GM06990 (cell line): Measurements from ENCODE around the gene IGF2BP2.
"Not testable (repeated sequence)": the region's sequence is repeated elsewhere in the genome, so short reads cannot be mapped to it uniquely, and the experiment has no call there.

Source experiments
- DNase-seq: peaks from one replicate; pipeline ENCODE4 v3.0.0-alpha.2; 2011; ENCODE audit not compliant: insufficient read length; ENCODE audit errors: extremely low read depth
- H3K27me3 ChIP-seq: replicated peaks from 2 replicates; pipeline ENCODE4 v1.6.0; 2011; ENCODE audit warnings: low read length; ENCODE audit not compliant: control insufficient read depth, insufficient read depth
- H3K36me3 ChIP-seq: 2 replicates; pipeline ENCODE4 v1.5.1; 2011; ENCODE audit warnings: low read length; ENCODE audit not compliant: control insufficient read depth, insufficient read depth
- H3K4me3 ChIP-seq: replicated peaks from 2 replicates; pipeline ENCODE4 v1.5.1; 2011; ENCODE audit warnings: low read depth, mild to moderate bottlenecking, control low read depth, low read length
- TF ChIP-seq, protein P1 (sequence below): IDR thresholded peaks from 2 replicates; pipeline ENCODE4 v1.5.1; 2011; ENCODE audit warnings: low read length, control low read depth, mild to moderate bottlenecking, inconsistent platforms; ENCODE audit not compliant: insufficient read depth, poor library complexity, severe bottlenecking

Gene IGF2BP2

GRCh38 chr3:185701611-185702261, 123.1 kb downstream of the IGF2BP2 start:
- no peak for DNase-seq
- H3K27me3 ChIP-seq: peaks cover 2% of the 10 kb centered on the region
- no peaks in the 10 kb centered on the region for H3K36me3 ChIP-seq
- TF ChIP-seq, protein P1, sequence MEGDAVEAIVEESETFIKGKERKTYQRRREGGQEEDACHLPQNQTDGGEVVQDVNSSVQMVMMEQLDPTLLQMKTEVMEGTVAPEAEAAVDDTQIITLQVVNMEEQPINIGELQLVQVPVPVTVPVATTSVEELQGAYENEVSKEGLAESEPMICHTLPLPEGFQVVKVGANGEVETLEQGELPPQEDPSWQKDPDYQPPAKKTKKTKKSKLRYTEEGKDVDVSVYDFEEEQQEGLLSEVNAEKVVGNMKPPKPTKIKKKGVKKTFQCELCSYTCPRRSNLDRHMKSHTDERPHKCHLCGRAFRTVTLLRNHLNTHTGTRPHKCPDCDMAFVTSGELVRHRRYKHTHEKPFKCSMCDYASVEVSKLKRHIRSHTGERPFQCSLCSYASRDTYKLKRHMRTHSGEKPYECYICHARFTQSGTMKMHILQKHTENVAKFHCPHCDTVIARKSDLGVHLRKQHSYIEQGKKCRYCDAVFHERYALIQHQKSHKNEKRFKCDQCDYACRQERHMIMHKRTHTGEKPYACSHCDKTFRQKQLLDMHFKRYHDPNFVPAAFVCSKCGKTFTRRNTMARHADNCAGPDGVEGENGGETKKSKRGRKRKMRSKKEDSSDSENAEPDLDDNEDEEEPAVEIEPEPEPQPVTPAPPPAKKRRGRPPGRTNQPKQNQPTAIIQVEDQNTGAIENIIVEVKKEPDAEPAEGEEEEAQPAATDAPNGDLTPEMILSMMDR: no peak
- H3K4me3 ChIP-seq: no peak overlapping the region

- TF ChIP-seq, protein P1: no peak
Observed at GRCh38 chr3:185699927-185700326, 124.9 kb downstream of the IGF2BP2 start.

DNA sequence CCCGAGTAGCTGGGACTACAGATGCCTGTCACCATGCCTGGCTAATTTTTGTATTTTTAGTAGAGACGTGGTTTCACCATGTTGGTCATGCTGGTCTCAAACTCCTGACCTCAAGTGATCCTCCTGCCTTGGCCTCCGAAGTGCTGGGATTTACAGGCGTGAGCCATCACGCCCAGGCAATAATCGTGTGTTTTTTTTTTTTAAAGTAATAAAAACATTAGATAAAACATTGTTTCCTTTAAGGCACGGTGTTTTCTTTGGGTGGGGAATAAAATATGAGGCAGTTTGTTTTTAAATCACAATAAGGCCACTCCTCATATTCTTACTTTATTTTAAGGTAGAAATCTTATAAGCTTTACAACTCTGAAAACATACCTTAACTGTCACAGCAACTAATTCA, 127.6 kb downstream of the IGF2BP2 start:
- not testable (repeated sequence) for DNase-seq, H3K4me3 ChIP-seq, H3K36me3 ChIP-seq, H3K27me3 ChIP-seq

More at GRCh38 chr3:185699927-185700326, 124.9 kb downstream of the IGF2BP2 start:
- H3K36me3 ChIP-seq: no peaks in the 10 kb centered on the region
- DNase-seq: no peak
- peaks cover 2% of the 10 kb centered on the region for H3K27me3 ChIP-seq
- H3K4me3 ChIP-seq: no peak overlapping the region

DNA sequence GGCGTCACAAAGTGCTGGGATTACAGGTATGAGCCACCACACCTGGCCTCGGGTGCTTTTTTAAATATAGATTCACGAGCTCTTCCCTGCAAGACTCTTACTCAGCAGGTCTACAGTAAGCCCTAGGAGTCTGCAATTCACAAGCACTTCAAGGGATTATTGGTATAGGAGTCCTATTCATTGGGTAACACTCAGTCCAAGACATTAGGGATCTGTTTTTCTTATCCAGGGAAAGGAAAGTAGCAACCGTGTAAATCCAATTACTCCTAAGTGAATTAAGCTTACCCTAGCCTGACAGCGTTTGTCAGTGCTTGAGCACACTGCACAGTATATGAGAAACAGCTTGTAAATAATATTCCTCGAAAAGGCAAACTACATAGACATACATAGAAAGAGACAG, 128.8 kb downstream of the IGF2BP2 start:
- TF ChIP-seq, protein P1: no peak
- H3K4me3 ChIP-seq: no peak overlapping the region
- no peak for DNase-seq
- no peaks in the 10 kb centered on the region for H3K36me3 ChIP-seq
- no peaks in the 10 kb centered on the region; the same call in 1 of the 2 replicates for H3K27me3 ChIP-seq

GRCh38 chr3:185693985-185694653, 130.7 kb downstream of the IGF2BP2 start:
- Histone ChIP-seq H3K4me3 (no peak overlapping the region), H3K36me3 (no peaks in the 10 kb centered on the region), H3K27me3 (no peaks in the 10 kb centered on the region)
- no peak for DNase-seq
- TF ChIP-seq, protein P1: no peak

- TF ChIP-seq, protein P1: no peak
Observed at GRCh38 chr3:185691622-185692021, 133.2 kb downstream of the IGF2BP2 start.

More at GRCh38 chr3:185691622-185692021, 133.2 kb downstream of the IGF2BP2 start:
- no peak for DNase-seq
- Histone ChIP-seq H3K27me3 (no peaks in the 10 kb centered on the region), H3K4me3 (no peak overlapping the region), H3K36me3 (no peaks in the 10 kb centered on the region)
